ENCODE measurements around the gene TRAFD1.

- TF ChIP-seq, protein P1, sequence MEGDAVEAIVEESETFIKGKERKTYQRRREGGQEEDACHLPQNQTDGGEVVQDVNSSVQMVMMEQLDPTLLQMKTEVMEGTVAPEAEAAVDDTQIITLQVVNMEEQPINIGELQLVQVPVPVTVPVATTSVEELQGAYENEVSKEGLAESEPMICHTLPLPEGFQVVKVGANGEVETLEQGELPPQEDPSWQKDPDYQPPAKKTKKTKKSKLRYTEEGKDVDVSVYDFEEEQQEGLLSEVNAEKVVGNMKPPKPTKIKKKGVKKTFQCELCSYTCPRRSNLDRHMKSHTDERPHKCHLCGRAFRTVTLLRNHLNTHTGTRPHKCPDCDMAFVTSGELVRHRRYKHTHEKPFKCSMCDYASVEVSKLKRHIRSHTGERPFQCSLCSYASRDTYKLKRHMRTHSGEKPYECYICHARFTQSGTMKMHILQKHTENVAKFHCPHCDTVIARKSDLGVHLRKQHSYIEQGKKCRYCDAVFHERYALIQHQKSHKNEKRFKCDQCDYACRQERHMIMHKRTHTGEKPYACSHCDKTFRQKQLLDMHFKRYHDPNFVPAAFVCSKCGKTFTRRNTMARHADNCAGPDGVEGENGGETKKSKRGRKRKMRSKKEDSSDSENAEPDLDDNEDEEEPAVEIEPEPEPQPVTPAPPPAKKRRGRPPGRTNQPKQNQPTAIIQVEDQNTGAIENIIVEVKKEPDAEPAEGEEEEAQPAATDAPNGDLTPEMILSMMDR (IDR thresholded peaks at IDR 0.05): no peak
- TF ChIP-seq POLR2A (IDR thresholded peaks at IDR 0.05): no peak
Observed at GRCh38 chr12:112121780-112122565, 3.4 kb upstream of the TRAFD1 start.
